Measurements from ENCODE around the gene CARD16. TPM values are rescaled to one million over a fixed set of nuclear protein-coding genes. Genes with fewer than 3 reads are reported as not detected.
"Not testable (repeated sequence)": the region's sequence is repeated elsewhere in the genome, so short reads cannot be mapped to it uniquely, and the experiment has no call there.

CARD16 gene
- total RNA-seq, result 10 to 100 TPM in 1 of 2 donors, 1 to 10 TPM in 1; 9.7 to 11.1 TPM

- ATAC-seq (peak; percentile 87 to 94), DNase-seq (ENCODE audit: low spot score in 2 of 2) (peak in 1 of 2 donors; percentile 23)
- H3K9me3 Mint-ChIP-seq, result not testable (repeated sequence)
- Mint-ChIP-seq H3K27ac (peak within 1 kb of the TSS; percentile 89), H3K36me3 (peaks cover 16 to 25% of the 10 kb centered on the region in 2 donors)
Measured at GRCh38 chr11:105044557-105045524, at the start of gene CARD16. TSS of gene CARD16 (minus strand) at chr11:105045335. CDS start at chr11:105045297, 38 bp downstream.

- Mint-ChIP-seq H3K9me3 (peaks cover 0 to 3% of the 10 kb centered on the region in 2 donors), H3K27ac (no peak overlapping the region)
Measured at GRCh38 chr11:105092256-105093239, 47.4 kb upstream of the CARD16 start.

GRCh38 chr11:105081412-105082150 lies 36.4 kb upstream of the CARD16 start:
- no peak for DNase-seq (ENCODE audit: low spot score in 2 of 2)
- Mint-ChIP-seq H3K36me3 (no peaks in the 10 kb centered on the region), H3K9me3 (no peaks in the 10 kb centered on the region), H3K27ac (no peak overlapping the region)
- ATAC-seq, result no peak

More at GRCh38 chr11:105092256-105093239, 47.4 kb upstream of the CARD16 start:
- H3K36me3 Mint-ChIP-seq, result no peaks in the 10 kb centered on the region
- no peak for ATAC-seq
- no peak for DNase-seq (ENCODE audit: low spot score in 2 of 2)

GRCh38 chr11:105080171-105080906 lies 35.2 kb upstream of the CARD16 start:
- not testable (repeated sequence) for H3K27ac Mint-ChIP-seq; H3K36me3 Mint-ChIP-seq; DNase-seq (ENCODE audit: low spot score in 2 of 2); ATAC-seq; H3K9me3 Mint-ChIP-seq

GRCh38 chr11:105078283-105078682 lies 33.1 kb upstream of the CARD16 start:
- no peak for DNase-seq (ENCODE audit: low spot score in 2 of 2)
- no peaks in the 10 kb centered on the region for H3K36me3 Mint-ChIP-seq
- no peak overlapping the region for H3K27ac Mint-ChIP-seq
- no peaks in the 10 kb centered on the region for H3K9me3 Mint-ChIP-seq
- ATAC-seq, result no peak

GRCh38 chr11:105077141-105077790 lies 32.1 kb upstream of the CARD16 start:
- DNase-seq (ENCODE audit: low spot score in 2 of 2), result peak in 1 of 2 donors; percentile 19

GRCh38 chr11:105074166-105074530 lies 29.0 kb upstream of the CARD16 start:
- Mint-ChIP-seq H3K27ac (no peak overlapping the region), H3K9me3 (peaks cover 0 to 4% of the 10 kb centered on the region in 2 donors), H3K36me3 (no peaks in the 10 kb centered on the region)
- DNase-seq (ENCODE audit: low spot score in 2 of 2) (no peak), ATAC-seq (no peak)

More at GRCh38 chr11:105077141-105077790, 32.1 kb upstream of the CARD16 start:
- not testable (repeated sequence) for H3K9me3 Mint-ChIP-seq, H3K36me3 Mint-ChIP-seq, H3K27ac Mint-ChIP-seq
- peak; percentile 80 to 98 for ATAC-seq

GRCh38 chr11:105073456-105074165 lies 28.5 kb upstream of the CARD16 start:
- DNase-seq (ENCODE audit: low spot score in 2 of 2), result no peak
- H3K27ac Mint-ChIP-seq, result no peak overlapping the region
- H3K9me3 Mint-ChIP-seq, result peaks cover 0 to 4% of the 10 kb centered on the region in 2 donors
- H3K36me3 Mint-ChIP-seq, result no peaks in the 10 kb centered on the region
- no peak for ATAC-seq

GRCh38 chr11:105072080-105072479 lies 26.9 kb upstream of the CARD16 start:
- not testable (repeated sequence) for H3K9me3 Mint-ChIP-seq; ATAC-seq; H3K36me3 Mint-ChIP-seq; H3K27ac Mint-ChIP-seq; DNase-seq (ENCODE audit: low spot score in 2 of 2)

GRCh38 chr11:105071089-105071732 lies 26.1 kb upstream of the CARD16 start:
- Mint-ChIP-seq H3K36me3 (no peaks in the 10 kb centered on the region), H3K27ac (peak overlapping the region in 1 of 2 donors; percentile 41), H3K9me3 (peaks cover 0 to 4% of the 10 kb centered on the region in 2 donors)
- DNase-seq (ENCODE audit: low spot score in 2 of 2) (no peak), ATAC-seq (peak in 1 of 2 donors; percentile 32)

GRCh38 chr11:105070306-105070705 lies 25.2 kb upstream of the CARD16 start:
- H3K9me3 Mint-ChIP-seq, result peaks cover 0 to 4% of the 10 kb centered on the region in 2 donors
- no peaks in the 10 kb centered on the region for H3K36me3 Mint-ChIP-seq
- ATAC-seq, result peak in 1 of 2 donors; percentile 20
- no peak for DNase-seq (ENCODE audit: low spot score in 2 of 2)
- H3K27ac Mint-ChIP-seq, result no peak overlapping the region

GRCh38 chr11:105069749-105070148 lies 24.6 kb upstream of the CARD16 start:
- not testable (repeated sequence) for H3K9me3 Mint-ChIP-seq; H3K27ac Mint-ChIP-seq; H3K36me3 Mint-ChIP-seq; DNase-seq (ENCODE audit: low spot score in 2 of 2)
- peak in 1 of 2 donors; percentile 73 for ATAC-seq

GRCh38 chr11:105063245-105063941 lies 18.3 kb upstream of the CARD16 start:
- H3K36me3 Mint-ChIP-seq; ATAC-seq; H3K27ac Mint-ChIP-seq; H3K9me3 Mint-ChIP-seq; DNase-seq (ENCODE audit: low spot score in 2 of 2): not testable (repeated sequence)

GRCh38 chr11:105057432-105057831 lies 12.3 kb upstream of the CARD16 start:
- DNase-seq (ENCODE audit: low spot score in 2 of 2), result no peak
- Mint-ChIP-seq H3K9me3 (no peaks in the 10 kb centered on the region), H3K36me3 (no peaks in the 10 kb centered on the region), H3K27ac (no peak overlapping the region)
- no peak for ATAC-seq

Measured in activated naive CD4-positive, alpha-beta T cell treated with anti-CD3 and anti-CD28 coated beads, Interleukin-2, amount 50 U/mL, for 72 hours (primary cell).